GM18520 (cell line): ENCODE data around the gene ATXN1.
"Not testable (repeated sequence)": the region's sequence is repeated elsewhere in the genome, so short reads cannot be mapped to it uniquely, and the experiment has no call there.

Source experiments
- ATAC-seq: cut with Tn5 transposase; IDR thresholded peaks from one replicate; pipeline ENCODE4 v1.9.1; 2021; ENCODE audit not compliant: unreplicated experiment

The ATXN1 gene

GRCh38 chr6:16654701-16655100 lies 106.6 kb downstream of the ATXN1 start:
- no peak for ATAC-seq

GRCh38 chr6:16653226-16653625 lies 108.0 kb downstream of the ATXN1 start:
- ATAC-seq = no peak

- peak; percentile 64 for ATAC-seq
These were observed 109.4 kb downstream of the ATXN1 start for GRCh38 chr6:16651871-16652270.

GRCh38 chr6:16649890-16650289 lies 111.4 kb downstream of the ATXN1 start:
- ATAC-seq = no peak

- ATAC-seq = no peak
These were observed 112.0 kb downstream of the ATXN1 start for GRCh38 chr6:16649241-16649640.

- ATAC-seq = no peak
These were observed 113.3 kb downstream of the ATXN1 start for GRCh38 chr6:16648003-16648402.

GRCh38 chr6:16647422-16647821 lies 113.8 kb downstream of the ATXN1 start:
- no peak for ATAC-seq

GRCh38 chr6:16644540-16645250 lies 116.6 kb downstream of the ATXN1 start:
- ATAC-seq = no peak

- no peak for ATAC-seq
These were observed 121.4 kb downstream of the ATXN1 start for GRCh38 chr6:16639684-16640480.

GRCh38 chr6:16637635-16638034 lies 123.6 kb downstream of the ATXN1 start:
- no peak for ATAC-seq

- no peak for ATAC-seq
These were observed 125.3 kb downstream of the ATXN1 start for GRCh38 chr6:16635810-16636602.

GRCh38 chr6:16635291-16635809 lies 125.9 kb downstream of the ATXN1 start:
- ATAC-seq = no peak

GRCh38 chr6:16634855-16635254 lies 126.4 kb downstream of the ATXN1 start:
- no peak for ATAC-seq

- ATAC-seq = no peak
These were observed 127.3 kb downstream of the ATXN1 start for GRCh38 chr6:16633961-16634360.

- no peak for ATAC-seq
These were observed 127.8 kb downstream of the ATXN1 start for GRCh38 chr6:16633465-16633864.

- ATAC-seq = no peak
These were observed 129.2 kb downstream of the ATXN1 start for GRCh38 chr6:16632101-16632500.

GRCh38 chr6:16630026-16630643 lies 131.1 kb downstream of the ATXN1 start:
- no peak for ATAC-seq

GRCh38 chr6:16628580-16628979 lies 132.7 kb downstream of the ATXN1 start:
- ATAC-seq = not testable (repeated sequence)

GRCh38 chr6:16626650-16627049 lies 134.6 kb downstream of the ATXN1 start:
- no peak for ATAC-seq

GRCh38 chr6:16625291-16626265 lies 135.7 kb downstream of the ATXN1 start:
- ATAC-seq = no peak
